Stimulated activated CD8-positive, alpha-beta memory T cell treated with anti-CD3 and anti-CD28 coated beads, Interleukin-7, amount 100 ng/mL, for 48 hours (primary cell): ENCODE results near the gene CR2.
"Not testable (repeated sequence)": the region's sequence is repeated elsewhere in the genome, so short reads cannot be mapped to it uniquely, and the experiment has no call there.

Experiments
- DNase-seq, 2 donors: peaks; one replicate each; pipeline ENCODE4 v3.0.0-alpha.2; 2020; ENCODE audit warnings: low read depth in 1 of 2; ENCODE audit errors: extremely low read depth in 1 of 2

The CR2 gene

DNA sequence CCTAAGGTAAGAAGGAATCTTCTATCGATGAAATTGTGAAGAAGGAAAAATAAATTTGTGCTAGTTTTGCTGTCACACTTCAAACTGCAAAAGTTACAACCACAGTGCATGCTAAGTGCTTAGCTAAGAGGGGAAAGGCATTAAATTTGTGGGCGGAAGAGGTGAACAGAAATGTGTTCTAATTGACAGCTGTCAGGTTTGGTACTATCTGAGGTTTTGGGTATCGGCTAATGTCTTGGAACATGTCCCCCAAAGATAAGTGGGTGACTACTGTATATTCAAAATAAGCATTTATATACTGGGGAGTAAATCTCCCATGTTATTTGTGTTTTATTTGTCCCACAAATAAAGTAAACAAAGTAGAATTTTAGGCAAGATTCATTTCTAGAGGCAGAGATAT, 49.8 kb downstream of the CR2 start:
- no peak for DNase-seq

GRCh38 chr1:207504438-207504837, 50.3 kb downstream of the CR2 start:
- no peak for DNase-seq

GRCh38 chr1:207510444-207510843, 56.3 kb downstream of the CR2 start:
- DNase-seq: no peak

DNA sequence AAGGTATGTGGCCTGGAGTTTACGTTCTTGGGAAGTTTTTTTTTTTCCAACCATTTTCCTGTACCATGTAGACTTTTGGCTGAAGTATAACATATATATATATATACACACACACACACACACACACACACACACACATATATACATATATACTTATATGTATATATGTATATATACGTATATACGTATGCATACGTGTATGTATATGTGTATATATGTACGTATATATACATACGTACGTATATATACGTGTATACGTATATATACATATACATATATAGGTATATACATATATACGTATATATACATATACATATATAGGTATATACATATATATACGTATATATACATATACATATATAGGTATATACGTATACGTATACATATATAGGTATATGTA, 60.8 kb downstream of the CR2 start:
- DNase-seq: no peak

DNA sequence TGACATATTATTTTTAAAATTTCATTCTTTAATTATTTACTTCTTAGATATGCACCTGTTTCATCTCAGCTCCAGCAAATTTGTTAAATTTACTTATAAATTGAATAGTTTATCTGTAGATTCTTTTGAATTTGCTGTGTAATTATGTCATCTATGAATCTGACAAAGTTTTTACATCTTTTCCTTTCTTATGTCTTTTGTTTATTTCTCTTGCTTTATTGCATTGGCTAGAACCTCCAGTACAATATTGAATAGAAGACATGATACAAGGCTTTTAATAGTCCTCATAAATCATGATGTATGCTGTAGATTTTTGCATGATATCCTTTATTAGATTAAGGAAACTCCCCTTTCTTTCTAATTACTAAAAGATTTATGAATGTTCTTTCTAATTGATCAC, 62.6 kb downstream of the CR2 start:
- no peak for DNase-seq

DNA sequence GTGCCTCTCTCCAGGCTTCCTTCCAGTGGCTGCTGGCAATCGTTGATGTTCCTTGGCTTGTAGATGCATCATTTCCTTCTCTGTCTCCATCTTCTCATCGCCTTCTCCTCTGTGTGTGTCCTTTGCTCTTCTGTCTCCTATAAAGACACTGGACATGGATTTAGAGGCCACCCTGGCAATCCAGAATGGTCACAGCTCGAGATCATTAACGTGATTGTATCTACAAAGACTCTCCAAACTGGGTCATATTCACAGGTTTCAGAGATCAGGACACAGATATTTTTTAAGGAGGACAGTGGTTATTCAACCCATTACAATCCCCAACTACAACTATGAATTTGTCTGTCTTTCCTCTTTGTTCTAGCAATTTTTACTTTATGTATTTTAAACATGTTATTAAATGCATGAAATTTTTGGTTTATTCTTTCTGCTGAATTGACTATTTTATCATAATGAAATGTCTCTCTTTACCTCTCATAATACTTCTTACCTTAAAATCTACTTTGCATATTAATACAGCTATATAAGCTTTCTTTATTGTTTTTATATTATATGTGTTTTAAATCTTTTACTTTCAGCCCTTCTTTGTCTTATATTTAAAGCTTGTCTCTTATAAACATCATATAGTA, 64.6 kb downstream of the CR2 start:
- DNase-seq: no peak

DNA sequence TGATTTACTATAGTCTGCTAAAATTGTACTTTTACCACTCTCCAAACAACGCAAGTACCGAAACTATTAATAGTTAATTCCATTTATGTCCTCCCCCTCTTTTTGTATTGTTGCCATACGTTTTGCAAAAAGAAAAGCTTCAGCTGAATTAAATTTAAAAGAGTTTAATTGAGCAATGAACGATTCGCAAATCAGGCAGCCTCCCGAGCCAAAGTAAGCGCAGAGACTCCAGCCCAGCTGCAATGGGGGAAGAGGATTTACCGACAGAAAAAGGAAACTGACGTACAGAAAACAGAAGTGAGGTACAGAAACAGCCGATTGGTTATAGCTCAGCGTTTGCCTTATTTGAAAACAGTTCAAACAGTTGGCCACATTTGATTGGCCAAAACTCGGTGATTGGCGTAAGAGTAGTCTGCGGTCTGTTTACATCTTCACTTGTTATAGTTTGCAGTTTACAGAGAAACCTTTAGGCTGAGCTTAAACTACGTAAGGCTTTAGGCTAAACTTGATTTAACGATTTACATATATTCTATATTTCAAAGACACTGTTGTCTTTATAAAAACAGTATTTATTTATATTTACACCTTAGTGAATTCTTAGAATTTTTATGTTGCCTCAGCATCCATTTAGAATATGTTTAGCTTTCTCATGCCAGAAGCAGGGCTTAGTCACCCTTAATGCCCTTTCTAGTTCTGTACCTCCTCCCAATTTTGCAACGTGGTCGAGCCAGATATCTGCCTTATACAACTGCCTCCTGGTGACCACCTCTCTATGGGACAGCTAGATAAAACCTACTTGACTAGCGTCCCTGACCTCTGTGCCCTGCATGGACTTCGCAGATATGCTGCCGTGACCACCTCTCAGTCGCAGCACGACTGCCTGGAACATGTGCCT, 65.6 kb downstream of the CR2 start:
- DNase-seq: no peak

- not testable (repeated sequence) for DNase-seq
These were observed 66.5 kb downstream of the CR2 start for GRCh38 chr1:207520400-207521345.

- DNase-seq: not testable (repeated sequence)
These were observed 71.1 kb downstream of the CR2 start for GRCh38 chr1:207525239-207525638.

- DNase-seq: not testable (repeated sequence)
These were observed 74.3 kb downstream of the CR2 start for GRCh38 chr1:207528401-207528800.

DNA sequence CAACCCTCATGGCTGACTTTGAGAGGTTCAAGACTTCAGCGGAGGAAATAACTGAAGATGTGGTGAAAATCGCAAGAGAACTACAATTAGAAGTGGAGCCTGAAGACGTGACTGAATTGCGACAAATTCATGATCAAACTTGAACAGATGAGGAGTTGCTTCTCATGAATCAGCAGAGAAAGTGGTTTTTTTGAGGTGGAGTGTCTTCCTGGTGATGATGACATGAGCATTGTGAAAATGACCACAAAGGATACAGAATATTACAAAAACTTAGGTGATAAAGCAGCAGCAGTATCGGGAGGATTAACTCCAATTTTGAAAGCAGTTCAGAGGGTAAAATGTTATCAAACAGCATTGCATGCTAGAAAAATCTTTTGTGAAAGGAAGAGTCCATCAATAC, 82.1 kb downstream of the CR2 start:
- DNase-seq: not testable (repeated sequence)
